OCI-LY7 (cell line): Measurements from ENCODE around the gene ANKRD44. TPM values are rescaled to one million over a fixed set of nuclear protein-coding genes. Genes with fewer than 3 reads are reported as not detected.
"Not testable (repeated sequence)": the region's sequence is repeated elsewhere in the genome, so short reads cannot be mapped to it uniquely, and the experiment has no call there.

ENCODE experiments used
- BruUV-seq: library from RNA; stranded (reverse); fragments of 400-500 nt; replicated peaks from 2 replicates; lab custom pipeline; 2021; lab: Mats Ljungman, UMichigan
- CTCF ChIA-PET: fragments of 300-600 bp; sonication (Branson Sonifier 250); formaldehyde crosslinking; loops from one replicate; lab custom pipeline; 2022; ENCODE audit warnings: antibody characterized with exemption; ENCODE audit not compliant: unreplicated experiment; lab: Charles Lee
- POLR2A ChIA-PET: fragments of 300-600 bp; sonication (Branson Sonifier 250); formaldehyde crosslinking; loops from one replicate; lab custom pipeline; 2022; ENCODE audit warnings: antibody characterized with exemption; lab: Charles Lee
- DNase-seq: peaks from one replicate; pipeline ENCODE4 v3.0.0-alpha.2; 2015; ENCODE audit warnings: low spot score
- H2AFZ ChIP-seq: fragments of 200-600 bp; sonication (generic), shearing (Covaris generic); 2 replicates; pipeline ENCODE4 v1.6.1; 2014; ENCODE audit warnings: mild to moderate bottlenecking, antibody characterized with exemption, low read length, moderate library complexity
- H3K27ac ChIP-seq: fragments of 200-600 bp; sonication (generic); 2 replicates; pipeline ENCODE4 v1.5.1; 2014; ENCODE audit warnings: mixed run types, low read depth, mild to moderate bottlenecking, moderate library complexity, low read length, inconsistent platforms; ENCODE audit not compliant: poor library complexity, severe bottlenecking
- H3K36me3 ChIP-seq: fragments of 200-600 bp; sonication (generic); 2 replicates; pipeline ENCODE4 v1.6.1; 2014; ENCODE audit warnings: mild to moderate bottlenecking, antibody characterized with exemption, low read length, moderate library complexity, mixed read lengths; ENCODE audit not compliant: insufficient read depth
- H3K4me1 ChIP-seq: fragments of 200-600 bp; sonication (generic); 2 replicates; pipeline ENCODE4 v1.5.1; 2014; ENCODE audit warnings: mild to moderate bottlenecking, low read length; ENCODE audit not compliant: insufficient read depth, poor library complexity, severe bottlenecking
- H3K4me2 ChIP-seq: fragments of 200-600 bp; sonication (generic); 2 replicates; pipeline ENCODE4 v1.6.1; 2014; ENCODE audit warnings: mild to moderate bottlenecking, low read length
- H3K4me3 ChIP-seq: fragments of 200-600 bp; sonication (generic); 2 replicates; pipeline ENCODE4 v1.5.1; 2014; ENCODE audit warnings: mild to moderate bottlenecking, low read depth, low read length; ENCODE audit not compliant: poor library complexity, severe bottlenecking
- H3K79me2 ChIP-seq: fragments of 200-600 bp; sonication (generic); 2 replicates; pipeline ENCODE4 v1.6.1; 2016; ENCODE audit warnings: low read depth, mild to moderate bottlenecking, low read length, moderate library complexity, mixed read lengths; ENCODE audit not compliant: insufficient read depth
- H3K9me2 ChIP-seq: fragments of 200-600 bp; sonication (generic); 2 replicates; pipeline ENCODE4 v1.6.1; 2016; ENCODE audit warnings: mild to moderate bottlenecking, low read length, mixed read lengths; ENCODE audit not compliant: insufficient read depth
- H3K9me3 ChIP-seq: fragments of 200-600 bp; sonication (generic); 2 replicates; pipeline ENCODE4 v1.6.1; 2014; ENCODE audit warnings: mild to moderate bottlenecking, mixed run types, low read length, mixed read lengths
- H4K20me1 ChIP-seq: fragments of 200-600 bp; sonication (generic); 2 replicates; pipeline ENCODE4 v1.6.1; 2014; ENCODE audit warnings: mild to moderate bottlenecking, antibody characterized with exemption, low read length, moderate library complexity, mixed read lengths; ENCODE audit not compliant: insufficient read depth
- EZH2phosphoT487 ChIP-seq: fragments of 200-600 bp; sonication (generic); IDR thresholded peaks from 2 replicates; pipeline ENCODE4 v1.6.1; 2018; ENCODE audit warnings: low read depth, borderline replicate concordance, mild to moderate bottlenecking, mixed run types, antibody characterized with exemption, low read length, moderate library complexity, mixed read lengths
- intact Hi-C: fragments of 100-400 bp; cut with micrococcal nuclease; formaldehyde crosslinking; loops from one replicate; pipeline ENCODE4 v1.10.0; 2022; ENCODE audit not compliant: unreplicated experiment
- total RNA-seq, 2 experiments: library from RNA; depleted of rRNA in 1 of 2; stranded (reverse); fragments of >200 nt in 1 of 2; shearing (Covaris generic) in 1 of 2; gene quantifications; 2 replicates each; pipeline ENCODE4 v1.2.3, GENCODE V29; 2014 to 2022
- TF ChIP-seq, protein P1 (sequence below): fragments of 200-600 bp; sonication (generic); conservative IDR thresholded peaks from 2 replicates; pipeline ENCODE4 v1.5.1; 2014; ENCODE audit warnings: mild to moderate bottlenecking, antibody characterized with exemption, low read length, moderate library complexity, mixed read lengths

ANKRD44 gene
- total RNA-seq, 2 experiments from 2014 or later: 69.4 to 73.7 TPM

DNA sequence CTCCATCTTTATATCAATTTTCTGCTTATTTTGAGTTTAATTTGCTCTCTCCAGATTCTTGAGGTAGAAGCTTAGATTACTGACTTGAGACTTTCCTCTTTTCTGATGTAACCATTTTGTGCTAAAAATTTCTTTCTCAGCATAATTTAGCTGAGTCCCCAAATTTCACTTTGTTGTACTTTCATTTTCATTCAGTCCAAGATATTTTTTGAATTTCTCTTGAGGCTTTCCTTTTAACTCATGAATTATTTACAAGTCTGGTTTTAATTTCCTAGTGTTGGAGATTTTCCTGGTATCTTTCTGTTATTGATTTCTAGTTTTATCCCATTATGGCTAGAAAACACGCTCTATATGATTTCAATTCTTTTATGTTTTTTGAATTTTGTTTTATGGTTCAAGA lies 239.4 kb downstream of the ANKRD44 start:
- H4K20me1 ChIP-seq: no peaks in the 10 kb centered on the region
- H3K9me3 ChIP-seq: no peaks in the 10 kb centered on the region
- H3K27ac ChIP-seq: no peak overlapping the region
- CTCF ChIA-PET: no interaction called here
- no peaks in the 10 kb centered on the region for H3K79me2 ChIP-seq
- intact Hi-C loops: no loop called here
- no peak overlapping the region for H2AFZ ChIP-seq
- H3K4me1 ChIP-seq: peaks cover 12% of the 10 kb centered on the region
- H3K36me3 ChIP-seq: peaks cover 22% of the 10 kb centered on the region
- POLR2A ChIA-PET: interaction anchor here (0.7 kb wide), 1 partner anchor 25 kb away, joined by 3 read pairs; no protein-coding TSS in a partner anchor
- H3K4me2 ChIP-seq: no peak overlapping the region
- TF ChIP-seq, protein P1, sequence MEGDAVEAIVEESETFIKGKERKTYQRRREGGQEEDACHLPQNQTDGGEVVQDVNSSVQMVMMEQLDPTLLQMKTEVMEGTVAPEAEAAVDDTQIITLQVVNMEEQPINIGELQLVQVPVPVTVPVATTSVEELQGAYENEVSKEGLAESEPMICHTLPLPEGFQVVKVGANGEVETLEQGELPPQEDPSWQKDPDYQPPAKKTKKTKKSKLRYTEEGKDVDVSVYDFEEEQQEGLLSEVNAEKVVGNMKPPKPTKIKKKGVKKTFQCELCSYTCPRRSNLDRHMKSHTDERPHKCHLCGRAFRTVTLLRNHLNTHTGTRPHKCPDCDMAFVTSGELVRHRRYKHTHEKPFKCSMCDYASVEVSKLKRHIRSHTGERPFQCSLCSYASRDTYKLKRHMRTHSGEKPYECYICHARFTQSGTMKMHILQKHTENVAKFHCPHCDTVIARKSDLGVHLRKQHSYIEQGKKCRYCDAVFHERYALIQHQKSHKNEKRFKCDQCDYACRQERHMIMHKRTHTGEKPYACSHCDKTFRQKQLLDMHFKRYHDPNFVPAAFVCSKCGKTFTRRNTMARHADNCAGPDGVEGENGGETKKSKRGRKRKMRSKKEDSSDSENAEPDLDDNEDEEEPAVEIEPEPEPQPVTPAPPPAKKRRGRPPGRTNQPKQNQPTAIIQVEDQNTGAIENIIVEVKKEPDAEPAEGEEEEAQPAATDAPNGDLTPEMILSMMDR: no peak
- TF ChIP-seq EZH2phosphoT487: no peak
- no peak for DNase-seq
- TSS peak; percentile 16 for BruUV-seq
- no peaks in the 10 kb centered on the region for H3K9me2 ChIP-seq
- no peak overlapping the region for H3K4me3 ChIP-seq

DNA sequence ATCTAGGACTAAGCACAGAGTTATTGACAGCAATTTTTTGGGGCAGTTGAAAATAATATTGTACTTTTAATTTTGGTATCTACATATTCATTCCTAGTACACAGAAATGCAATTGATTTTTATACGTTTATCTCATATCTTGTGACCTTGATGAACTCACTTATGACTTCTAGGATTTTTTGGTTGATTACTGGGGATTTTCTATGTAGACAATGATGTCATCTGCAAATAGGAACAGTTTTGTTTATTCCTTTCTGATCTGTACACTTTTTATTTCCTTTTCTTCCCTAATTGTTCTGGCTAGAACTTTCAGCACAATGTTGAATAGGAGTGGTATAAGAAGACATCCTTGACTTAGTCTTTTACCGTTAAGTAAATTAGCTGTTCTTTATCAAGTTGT lies 240.6 kb downstream of the ANKRD44 start:
- ChIA-PET CTCF (no interaction called here), POLR2A (interaction anchor here (0.7 to 1.0 kb wide), 2 partner anchors 23 to 710 kb away, joined by 3 read pairs; no protein-coding TSS in a partner anchor)
- intact Hi-C loops: no loop called here
- Histone ChIP-seq H3K9me3 (no peaks in the 10 kb centered on the region), H3K9me2 (no peaks in the 10 kb centered on the region), H4K20me1 (no peaks in the 10 kb centered on the region), H3K27ac (no peak overlapping the region), H3K79me2 (no peaks in the 10 kb centered on the region), H3K4me2 (no peak overlapping the region), H3K4me3 (no peak overlapping the region), H3K4me1 (peaks cover 12% of the 10 kb centered on the region), H3K36me3 (peaks cover 11% of the 10 kb centered on the region), H2AFZ (no peak overlapping the region)
- no peak for DNase-seq
- TF ChIP-seq, protein P1: no peak
- no peak for TF ChIP-seq EZH2phosphoT487
- no TSS peak for BruUV-seq

DNA sequence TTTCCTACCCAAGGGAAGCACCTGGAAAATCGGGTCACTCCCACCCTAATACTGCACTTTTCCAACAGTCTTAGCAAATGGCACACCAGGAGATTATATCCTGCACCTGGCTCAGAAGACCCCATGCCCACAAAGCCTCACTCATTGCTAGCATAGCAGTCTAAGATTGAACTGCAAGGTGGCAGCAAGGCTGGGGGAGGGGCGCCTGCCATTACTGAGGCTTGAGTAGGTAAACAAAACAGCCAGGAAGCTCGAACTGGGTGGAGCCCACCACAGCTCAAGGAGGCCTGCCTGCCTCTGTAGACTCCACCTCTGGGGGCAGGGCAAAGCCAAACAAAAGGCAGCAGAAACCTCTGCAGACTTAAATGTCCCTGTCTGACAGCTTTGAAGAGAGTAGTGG lies 248.0 kb downstream of the ANKRD44 start:
- DNase-seq: peak; percentile 12
- H3K79me2 ChIP-seq, H3K4me1 ChIP-seq, H3K4me2 ChIP-seq, H2AFZ ChIP-seq, BruUV-seq, intact Hi-C loops, H3K27ac ChIP-seq, H3K4me3 ChIP-seq, H3K9me2 ChIP-seq, CTCF ChIA-PET, H3K9me3 ChIP-seq, H4K20me1 ChIP-seq: not testable (repeated sequence)
- POLR2A ChIA-PET: interaction anchor here (0.6 to 1.3 kb wide), 2 partner anchors 11 to 21 kb away, joined by 3 to 4 read pairs; no protein-coding TSS in a partner anchor
- peaks cover 13% of the 10 kb centered on the region for H3K36me3 ChIP-seq
